Naive B cell (primary cell): Measurements from ENCODE around the gene ARFGAP1. TPM values are rescaled to one million over a fixed set of nuclear protein-coding genes. Genes with fewer than 3 reads are reported as not detected.

ENCODE experiments used
- ATAC-seq, 2 donors: fragments of 150-1000 bp; cut with Tn5 transposase; 2 replicates each; pipeline ENCODE4 v1.10.0; 2021; ENCODE audit warnings: low read depth in 2 of 2, mild to moderate bottlenecking in 2 of 2, moderate library complexity in 2 of 2
- DNase-seq: peaks from one replicate; pipeline ENCODE4 v3.0.0; 2022
- H3K27ac Mint-ChIP-seq, 6 donors: one replicate each; pipeline ENCODE4 v1.8.0; 2020 to 2022; ENCODE audit warnings: mild to moderate bottlenecking in 6 of 6, mixed read lengths in 6 of 6, moderate library complexity in 5 of 6, inconsistent platforms in 2 of 6
- H3K27me3 Mint-ChIP-seq, 3 donors: one replicate each; pipeline ENCODE4 v1.8.0; 2021 to 2022; ENCODE audit warnings: mixed read lengths in 3 of 3, mild to moderate bottlenecking in 1 of 3
- H3K36me3 Mint-ChIP-seq, 2 donors: one replicate each; pipeline ENCODE4 v1.8.0; 2020 to 2022; ENCODE audit warnings: mixed read lengths in 2 of 2, inconsistent platforms in 1 of 2, mild to moderate bottlenecking in 1 of 2
- H3K4me1 Mint-ChIP-seq, 3 donors: one replicate each; pipeline ENCODE4 v1.8.0; 2020 to 2022; ENCODE audit warnings: mixed read lengths in 3 of 3, inconsistent platforms in 1 of 3, mild to moderate bottlenecking in 1 of 3, moderate library complexity in 1 of 3
- H3K4me3 Mint-ChIP-seq, 8 donors: one replicate each; pipeline ENCODE4 v1.8.0; 2020 to 2022; ENCODE audit warnings: mild to moderate bottlenecking in 8 of 8, mixed read lengths in 8 of 8, moderate library complexity in 8 of 8, inconsistent platforms in 2 of 8
- H3K9me3 Mint-ChIP-seq, 7 donors: one replicate each; pipeline ENCODE4 v1.8.0; 2020 to 2022; ENCODE audit warnings: mixed read lengths in 7 of 7, mild to moderate bottlenecking in 5 of 7, inconsistent platforms in 2 of 7, moderate library complexity in 1 of 7
- polyA plus RNA-seq, 6 donors: library from polyadenylated mRNA; unstranded; fragments of 300-500 nt; fragmentation: Illumina TruSeq; gene quantifications; one replicate each; pipeline ENCODE4 v1.2.3, GENCODE V29; 2021; ENCODE audit warnings: low read depth in 6 of 6

The ARFGAP1 gene
- polyA plus RNA-seq, 6 donors from 2014 or later, result 8.2 to 17.7 (median 11.7) TPM

DNA sequence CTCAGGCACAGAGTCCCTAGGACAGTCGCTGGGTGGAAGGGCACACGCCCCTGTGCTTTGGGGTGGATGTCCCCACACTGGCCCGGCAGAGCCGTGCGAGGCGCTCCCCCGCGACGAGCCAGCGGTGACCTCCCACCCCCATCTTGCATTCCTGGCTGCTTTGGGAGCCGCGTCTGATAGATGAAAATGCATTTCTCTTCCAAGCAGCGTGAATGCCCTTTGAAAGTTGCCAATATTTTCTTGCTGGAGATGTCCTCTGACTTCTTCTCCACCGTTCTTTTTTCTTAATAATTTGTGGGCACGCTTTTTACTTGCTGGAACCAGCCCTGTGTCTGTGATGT is 50.3 kb downstream of the ARFGAP1 start:
- peaks cover 0 to 4% (median 0%) of the 10 kb centered on the region in 7 donors for H3K9me3 Mint-ChIP-seq
- no peak for ATAC-seq
- H3K27me3 Mint-ChIP-seq, result peaks cover 0 to 29% (median 6%) of the 10 kb centered on the region in 3 donors
- H3K4me1 Mint-ChIP-seq, result peaks cover 0 to 4% (median 3%) of the 10 kb centered on the region in 3 donors
- no peak overlapping the region for H3K27ac Mint-ChIP-seq
- no peaks in the 10 kb centered on the region for H3K36me3 Mint-ChIP-seq
- no peak for DNase-seq
- H3K4me3 Mint-ChIP-seq, result no peak overlapping the region

- Mint-ChIP-seq H3K36me3 (no peaks in the 10 kb centered on the region), H3K4me1 (peaks cover 0 to 4% (median 3%) of the 10 kb centered on the region in 3 donors), H3K27ac (no peak overlapping the region), H3K9me3 (peaks cover 0 to 4% (median 0%) of the 10 kb centered on the region in 7 donors), H3K27me3 (peaks cover 0 to 27% (median 6%) of the 10 kb centered on the region in 3 donors), H3K4me3 (no peak overlapping the region)
- DNase-seq, result no peak
- no peak for ATAC-seq
Measured at GRCh38 chr20:63323357-63323981, 50.9 kb downstream of the ARFGAP1 start.

DNA sequence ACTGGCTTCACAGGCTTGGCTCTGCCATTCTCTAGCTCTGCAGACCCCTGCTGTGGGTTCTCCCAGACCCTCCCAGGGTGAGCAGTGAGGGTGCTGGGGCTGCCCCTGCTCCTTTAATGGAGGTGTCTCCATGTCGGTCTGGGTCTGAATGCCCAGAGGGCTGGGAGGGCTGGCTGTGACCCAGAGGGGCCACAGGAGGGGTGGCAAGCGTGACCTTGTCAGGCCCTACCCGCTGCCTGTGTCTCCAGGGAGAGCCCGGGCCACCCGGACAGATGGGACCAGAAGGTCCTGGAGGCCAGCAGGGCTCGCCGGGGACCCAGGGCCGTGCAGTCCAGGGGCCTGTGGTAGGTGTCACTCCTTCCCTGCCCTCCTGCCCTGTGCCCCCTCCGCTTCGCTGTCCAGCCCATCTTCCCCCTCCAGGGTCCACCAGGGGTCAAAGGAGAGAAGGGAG is 52.4 kb downstream of the ARFGAP1 start:
- Mint-ChIP-seq H3K27me3 (peaks cover 0 to 23% (median 6%) of the 10 kb centered on the region in 3 donors), H3K4me1 (peaks cover 0 to 4% (median 3%) of the 10 kb centered on the region in 3 donors), H3K36me3 (no peaks in the 10 kb centered on the region), H3K27ac (no peak overlapping the region), H3K9me3 (peaks cover 0 to 4% (median 0%) of the 10 kb centered on the region in 7 donors), H3K4me3 (no peak overlapping the region)
- ATAC-seq (no peak), DNase-seq (no peak)

GRCh38 chr20:63325554-63326313 is 53.1 kb downstream of the ARFGAP1 start:
- Mint-ChIP-seq H3K9me3 (peaks cover 0 to 4% (median 0%) of the 10 kb centered on the region in 7 donors), H3K4me1 (peaks cover 0 to 4% (median 3%) of the 10 kb centered on the region in 3 donors), H3K27ac (peak overlapping the region in 2 of 6 donors; percentile 47 to 88), H3K4me3 (no peak overlapping the region), H3K36me3 (no peaks in the 10 kb centered on the region), H3K27me3 (peaks cover 0 to 23% (median 6%) of the 10 kb centered on the region in 3 donors)
- no peak for ATAC-seq
- DNase-seq, result no peak

DNA sequence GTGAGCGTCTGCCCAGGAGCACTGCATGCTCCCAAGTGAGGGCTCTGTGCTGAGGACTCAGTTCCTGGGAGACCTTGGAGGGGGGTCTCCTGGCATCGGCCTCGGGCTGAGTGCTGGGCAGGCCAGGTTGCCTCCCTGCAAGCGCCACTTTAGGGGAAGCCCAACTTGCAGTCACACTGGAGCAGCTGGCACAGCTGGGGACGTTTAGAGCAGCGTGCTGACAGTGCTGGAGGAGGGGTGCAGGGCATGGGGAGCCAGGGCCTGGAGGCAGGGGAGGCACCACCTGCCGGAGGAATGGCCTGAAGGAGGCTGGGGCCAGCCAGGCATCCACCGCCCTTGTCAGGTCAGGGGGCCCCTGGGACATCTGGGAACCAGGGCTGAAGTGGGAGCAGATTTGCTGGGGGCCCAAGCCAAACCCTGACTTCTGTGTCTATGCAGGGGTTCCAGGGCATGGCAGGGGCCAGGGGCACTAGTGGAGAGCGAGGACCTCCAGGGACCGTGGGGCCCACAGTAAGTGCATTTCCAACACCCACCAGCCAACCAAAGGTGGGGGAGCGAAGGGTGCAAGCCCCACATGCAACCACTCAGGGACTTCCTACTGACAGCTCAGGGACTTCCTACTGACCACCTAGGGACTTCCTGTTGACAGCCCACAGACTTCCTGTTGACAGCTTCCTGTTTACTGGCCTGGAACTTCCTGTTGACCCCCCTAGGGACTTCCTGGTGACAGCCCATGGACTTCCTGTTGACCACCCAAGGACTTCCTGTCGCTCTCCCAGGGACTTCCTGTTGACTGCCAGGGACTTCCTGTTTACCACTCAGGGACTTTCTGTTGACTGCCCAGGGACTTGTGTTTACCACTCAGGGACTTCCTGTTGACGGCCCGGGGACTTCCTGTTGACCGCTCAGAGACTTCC is 54.0 kb downstream of the ARFGAP1 start:
- Mint-ChIP-seq H3K36me3 (peaks cover 0 to 4% of the 10 kb centered on the region in 2 donors), H3K4me1 (peaks cover 0 to 4% (median 3%) of the 10 kb centered on the region in 3 donors), H3K27me3 (peaks cover 2 to 18% (median 6%) of the 10 kb centered on the region in 3 donors), H3K27ac (peak overlapping the region; percentile 59 to 96 (median 86)), H3K9me3 (peaks cover 2 to 6% (median 2%) of the 10 kb centered on the region in 7 donors), H3K4me3 (no peak overlapping the region)
- DNase-seq (no peak), ATAC-seq (peak; percentile 23 to 42)

- H3K27me3 Mint-ChIP-seq, result peaks cover 6 to 23% (median 9%) of the 10 kb centered on the region in 3 donors
- DNase-seq, result no peak
- no peak overlapping the region for H3K4me3 Mint-ChIP-seq
- H3K9me3 Mint-ChIP-seq, result peaks cover 6 to 13% (median 10%) of the 10 kb centered on the region in 7 donors
- peak; percentile 23 to 50 for ATAC-seq
- peak overlapping the region in 5 of 6 donors; percentile 85 to 96 (median 86) for H3K27ac Mint-ChIP-seq
- H3K4me1 Mint-ChIP-seq, result peaks cover 0 to 4% (median 3%) of the 10 kb centered on the region in 3 donors
- peaks cover 3 to 11% of the 10 kb centered on the region in 2 donors for H3K36me3 Mint-ChIP-seq
Measured at GRCh38 chr20:63327231-63327745, 54.7 kb downstream of the ARFGAP1 start.

DNA sequence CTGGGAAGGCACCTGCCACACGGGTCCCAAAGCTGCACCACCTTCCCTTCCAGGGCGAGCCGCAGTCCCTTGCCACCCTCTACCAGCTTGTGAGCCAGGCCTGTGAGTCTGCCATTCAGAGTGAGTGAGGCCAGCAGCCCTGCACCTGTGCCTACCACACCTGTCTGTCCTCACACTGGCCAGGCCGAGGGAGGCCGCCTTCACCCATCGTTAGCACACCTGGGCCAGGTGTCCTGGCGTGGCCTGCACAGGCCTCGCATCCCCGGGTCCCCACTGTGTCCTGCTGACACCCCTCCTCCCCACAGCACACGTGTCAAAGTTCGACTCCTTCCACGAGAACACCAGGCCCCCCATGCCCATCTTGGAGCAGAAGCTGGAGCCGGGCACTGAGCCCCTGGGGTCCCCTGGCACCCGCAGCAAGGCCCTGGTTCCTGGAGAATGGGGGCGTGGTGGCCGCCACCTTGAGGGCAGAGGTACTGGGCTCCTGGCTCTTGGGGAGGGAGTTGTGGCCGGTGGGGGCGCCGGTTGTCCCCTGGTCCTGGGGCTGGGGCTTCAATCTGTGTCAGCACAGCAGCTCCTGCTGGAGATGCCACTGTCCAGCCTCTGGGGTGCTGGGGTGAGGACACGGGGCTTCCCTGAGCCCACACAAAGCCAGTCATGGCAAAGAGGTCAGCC is 55.5 kb downstream of the ARFGAP1 start:
- Mint-ChIP-seq H3K4me3 (no peak overlapping the region), H3K9me3 (peaks cover 6 to 13% (median 10%) of the 10 kb centered on the region in 7 donors), H3K27ac (peak overlapping the region in 4 of 6 donors; percentile 54 to 88 (median 78)), H3K36me3 (peaks cover 3 to 11% of the 10 kb centered on the region in 2 donors), H3K4me1 (peaks cover 0 to 4% (median 3%) of the 10 kb centered on the region in 3 donors), H3K27me3 (peaks cover 6 to 17% (median 11%) of the 10 kb centered on the region in 3 donors)
- ATAC-seq (no peak), DNase-seq (no peak)

GRCh38 chr20:63328718-63329275 is 56.2 kb downstream of the ARFGAP1 start:
- peaks cover 3 to 11% of the 10 kb centered on the region in 2 donors for H3K36me3 Mint-ChIP-seq
- H3K9me3 Mint-ChIP-seq, result peaks cover 6 to 13% (median 10%) of the 10 kb centered on the region in 7 donors
- no peak overlapping the region for H3K4me3 Mint-ChIP-seq
- peak overlapping the region in 1 of 6 donors; percentile 63 for H3K27ac Mint-ChIP-seq
- peaks cover 0 to 4% (median 3%) of the 10 kb centered on the region in 3 donors for H3K4me1 Mint-ChIP-seq
- DNase-seq, result no peak
- H3K27me3 Mint-ChIP-seq, result peaks cover 3 to 17% (median 17%) of the 10 kb centered on the region in 3 donors
- ATAC-seq, result no peak

DNA sequence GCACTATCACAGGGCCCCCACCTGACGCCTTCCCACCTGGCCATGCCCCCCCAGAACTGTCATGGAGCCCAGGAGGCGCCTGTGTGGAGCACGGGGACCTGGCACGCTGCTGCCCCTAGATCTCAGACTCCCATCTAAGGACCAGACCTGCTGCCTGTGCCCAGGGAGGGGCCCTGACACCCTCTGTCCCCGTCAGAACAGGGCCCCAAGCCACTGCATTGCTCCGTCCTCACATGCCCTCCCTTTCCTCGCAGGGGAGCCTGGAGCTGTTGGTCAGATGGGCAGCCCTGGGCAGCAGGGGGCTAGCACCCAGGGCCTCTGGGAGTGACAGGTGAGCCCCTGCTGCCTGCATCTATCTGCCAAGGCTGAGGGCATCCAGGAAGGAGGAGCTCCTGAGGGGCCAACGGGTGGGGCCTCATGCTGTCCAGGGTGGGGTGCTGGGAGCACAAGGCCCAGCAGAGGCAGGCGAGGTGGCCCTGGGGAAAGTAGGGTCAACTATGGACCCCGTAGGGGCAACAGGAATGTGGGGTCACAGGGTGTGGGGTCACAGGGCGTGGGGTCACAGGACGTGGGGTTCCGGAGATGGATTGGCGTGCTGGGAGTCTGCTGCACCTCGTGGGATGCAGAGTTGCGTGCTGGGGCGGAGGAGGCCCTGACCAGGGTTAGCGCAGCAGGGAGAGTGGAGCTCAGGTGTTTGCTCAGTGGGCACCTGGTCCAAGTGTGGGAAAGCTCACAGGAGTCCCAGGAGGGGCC is 56.9 kb downstream of the ARFGAP1 start:
- Mint-ChIP-seq H3K27ac (peak overlapping the region in 1 of 6 donors; percentile 74), H3K4me3 (no peak overlapping the region)
- DNase-seq, result no peak

DNA sequence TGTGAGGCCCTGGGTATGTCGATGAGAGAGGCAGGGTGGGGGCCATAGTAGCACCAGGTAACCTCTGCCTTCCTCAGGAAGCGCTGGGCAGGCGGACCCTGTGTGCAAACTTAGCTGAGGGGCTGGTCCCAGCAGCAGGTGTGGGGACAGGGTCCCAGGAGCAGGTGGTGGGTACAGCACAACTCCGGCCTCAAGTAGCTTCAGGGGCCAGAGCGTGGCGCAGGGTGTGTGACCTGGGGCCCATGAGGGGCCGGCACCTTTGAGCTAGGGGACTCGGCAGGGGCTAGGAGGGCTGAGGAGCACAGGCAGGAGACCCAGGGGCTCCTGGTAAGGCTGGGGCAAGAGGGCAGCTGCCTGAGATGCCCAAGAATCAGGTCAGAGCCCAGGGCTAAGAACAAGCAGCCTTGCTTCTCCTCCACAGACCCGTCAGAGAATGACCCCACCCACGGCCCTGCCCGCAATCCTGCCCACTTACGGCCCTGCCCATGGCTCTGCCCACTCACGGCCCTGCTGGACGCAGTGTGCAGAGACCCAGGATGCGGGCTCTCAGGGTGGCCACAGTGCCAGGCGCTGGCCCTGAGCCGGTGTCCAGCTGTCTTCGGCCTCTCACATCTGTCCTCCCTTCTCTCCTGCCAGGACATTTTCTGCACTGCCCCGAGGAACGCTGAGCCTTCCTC is 57.6 kb downstream of the ARFGAP1 start:
- peaks cover 3 to 11% of the 10 kb centered on the region in 2 donors for H3K36me3 Mint-ChIP-seq
- H3K4me3 Mint-ChIP-seq, result no peak overlapping the region
- peaks cover 5 to 18% (median 17%) of the 10 kb centered on the region in 3 donors for H3K27me3 Mint-ChIP-seq
- peaks cover 0 to 4% (median 3%) of the 10 kb centered on the region in 3 donors for H3K4me1 Mint-ChIP-seq
- peak overlapping the region in 1 of 6 donors; percentile 74 for H3K27ac Mint-ChIP-seq
- DNase-seq (no peak), ATAC-seq (no peak)
- H3K9me3 Mint-ChIP-seq, result peaks cover 6 to 16% (median 10%) of the 10 kb centered on the region in 7 donors

More for the DNA sequence above, 56.9 kb downstream of the ARFGAP1 start:
- Mint-ChIP-seq H3K36me3 (peaks cover 3 to 11% of the 10 kb centered on the region in 2 donors), H3K27me3 (peaks cover 0 to 18% (median 16%) of the 10 kb centered on the region in 3 donors), H3K4me1 (peaks cover 0 to 4% (median 3%) of the 10 kb centered on the region in 3 donors), H3K9me3 (peaks cover 6 to 16% (median 10%) of the 10 kb centered on the region in 7 donors)
- no peak for ATAC-seq

DNA sequence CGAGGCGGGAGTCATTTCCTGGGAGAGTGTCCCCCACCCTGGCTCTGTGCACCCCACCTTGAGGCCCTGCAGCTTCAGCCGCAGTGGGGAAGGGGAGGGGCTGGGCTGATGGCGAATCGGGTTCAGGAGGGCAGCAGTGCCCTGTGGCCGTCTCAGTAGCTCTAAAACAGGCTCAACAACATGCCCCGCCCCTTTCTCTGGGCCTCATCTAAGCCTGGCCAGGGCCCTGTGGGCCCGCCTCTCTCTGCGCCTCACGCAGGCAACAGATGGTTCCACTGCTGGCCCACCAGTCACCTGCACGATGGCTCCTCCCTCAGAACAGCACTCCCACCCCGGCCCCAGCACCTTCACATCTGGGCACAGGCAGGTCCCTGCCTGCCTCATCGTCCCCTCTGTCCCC is 58.3 kb downstream of the ARFGAP1 start:
- Mint-ChIP-seq H3K9me3 (peaks cover 6 to 16% (median 10%) of the 10 kb centered on the region in 7 donors), H3K27me3 (peaks cover 10 to 25% (median 25%) of the 10 kb centered on the region in 3 donors), H3K4me3 (no peak overlapping the region), H3K36me3 (peaks cover 3 to 11% of the 10 kb centered on the region in 2 donors), H3K4me1 (peaks cover 0 to 4% (median 3%) of the 10 kb centered on the region in 3 donors), H3K27ac (no peak overlapping the region)
- no peak for DNase-seq
- no peak for ATAC-seq
